ENCODE data around the gene RAPGEF2.

- TF ChIP-seq CTCF (tag by site-specific recombination; IDR thresholded peaks at IDR 0.05) (no peak), KLF17 (tag by site-specific recombination; IDR thresholded peaks at IDR 0.05) (no peak), KLF9 (tag by site-specific recombination; IDR thresholded peaks at IDR 0.05; ENCODE audit: low read depth) (no peak), ZBTB11 (tag by site-specific recombination; conservative IDR thresholded peaks at IDR 0.05; ENCODE audit: low read depth) (no peak), ZNF561 (tag by site-specific recombination; IDR thresholded peaks at IDR 0.05; ENCODE audit: borderline replicate concordance) (no peak), ZNF274 (IDR thresholded peaks at IDR 0.05; ENCODE audit: low read length) (no peak), ZNF274 (tag by site-specific recombination; IDR thresholded peaks at IDR 0.05; ENCODE audit: borderline replicate concordance) (no peak), REST (tag by site-specific recombination; IDR thresholded peaks at IDR 0.05) (no peak)
These were observed 121.5 kb downstream of the RAPGEF2 start for GRCh38 chr4:159224408-159224807.

Measured in HEK293 (cell line).